Vagina (tissue), 2 donors: ENCODE measurements around the gene FGF2. TPM values are rescaled to one million over a fixed set of nuclear protein-coding genes. Genes with fewer than 3 reads are reported as not detected.
"Not testable (repeated sequence)": the region's sequence is repeated elsewhere in the genome, so short reads cannot be mapped to it uniquely, and the experiment has no call there.

Source experiments
- DNase-seq, 2 donors: peaks; one replicate each; pipeline ENCODE4 v3.0.0-alpha.2; 2017; ENCODE audit errors: extremely low spot score in 2 of 2
- H3K27ac ChIP-seq: fragments of 200-600 bp; sonication (generic); one replicate; pipeline ENCODE4 v1.5.1; 2019
- H3K27me3 ChIP-seq: fragments of 200-600 bp; sonication (generic); one replicate; pipeline ENCODE4 v1.5.1; 2019
- H3K36me3 ChIP-seq, 2 donors: fragments of 200-600 bp; sonication (generic); one replicate each; pipeline ENCODE4 v1.5.1; 2017 to 2019
- H3K4me1 ChIP-seq: fragments of 200-600 bp; sonication (generic); one replicate; pipeline ENCODE4 v1.5.1; 2019
- H3K4me3 ChIP-seq, 2 donors: fragments of 200-600 bp; sonication (generic); 1 replicate in 1 of 2; 2 replicates in 1 of 2; pipeline ENCODE4 v1.5.1; 2016 to 2019
- H3K9me3 ChIP-seq: fragments of 200-600 bp; sonication (generic); one replicate; pipeline ENCODE4 v1.5.1; 2019
- POLR2A ChIP-seq, 2 donors: fragments of 450-650 bp; IDR thresholded peaks; one replicate each; pipeline ENCODE4 v1.6.1; 2017; ENCODE audit warnings: antibody characterized with exemption in 2 of 2, mild to moderate bottlenecking in 2 of 2, moderate library complexity in 2 of 2
- POLR2AphosphoS5 ChIP-seq, 2 donors: sonication (generic); formaldehyde crosslinking; IDR thresholded peaks; one replicate each; pipeline ENCODE4 v1.9.0; 2017; ENCODE audit warnings: antibody characterized with exemption in 2 of 2, mild to moderate bottlenecking in 2 of 2, low read depth in 1 of 2; ENCODE audit not compliant: insufficient read depth in 1 of 2
- intact Hi-C: fragments of 100-400 bp; cut with DNase I; formaldehyde crosslinking; loops from one replicate; pipeline ENCODE4 v1.15.1; 2023
- total RNA-seq: library from RNA; depleted of rRNA; stranded (reverse); fragments of >200 nt; gene quantifications from one replicate; pipeline ENCODE4 v1.2.3, GENCODE V29; 2016
- TF ChIP-seq, protein P1 (sequence below), 3 experiments: fragments of 450-650 bp in 2 of 3; fragments of 200-600 bp in 1 of 3; sonication (generic) in 1 of 3; IDR thresholded peaks; one replicate each; pipeline ENCODE4 v1.5.1; 2017 to 2019; ENCODE audit warnings: antibody characterized with exemption in 3 of 3, mild to moderate bottlenecking in 2 of 3, moderate library complexity in 2 of 3

FGF2 gene
- total RNA-seq, 1 donor from 2014 or later, result 12.0 TPM

GRCh38 chr4:122783301-122784215 lies 43.1 kb upstream of the FGF2 start:
- intact Hi-C loops, result no loop called here
- no peak for DNase-seq
- Histone ChIP-seq H3K4me3 (no peak overlapping the region), H3K27ac (no peak overlapping the region), H3K4me1 (peaks cover 11% of the 10 kb centered on the region), H3K9me3 (no peaks in the 10 kb centered on the region), H3K27me3 (no peaks in the 10 kb centered on the region), H3K36me3 (no peaks in the 10 kb centered on the region)
- TF ChIP-seq, protein P1, sequence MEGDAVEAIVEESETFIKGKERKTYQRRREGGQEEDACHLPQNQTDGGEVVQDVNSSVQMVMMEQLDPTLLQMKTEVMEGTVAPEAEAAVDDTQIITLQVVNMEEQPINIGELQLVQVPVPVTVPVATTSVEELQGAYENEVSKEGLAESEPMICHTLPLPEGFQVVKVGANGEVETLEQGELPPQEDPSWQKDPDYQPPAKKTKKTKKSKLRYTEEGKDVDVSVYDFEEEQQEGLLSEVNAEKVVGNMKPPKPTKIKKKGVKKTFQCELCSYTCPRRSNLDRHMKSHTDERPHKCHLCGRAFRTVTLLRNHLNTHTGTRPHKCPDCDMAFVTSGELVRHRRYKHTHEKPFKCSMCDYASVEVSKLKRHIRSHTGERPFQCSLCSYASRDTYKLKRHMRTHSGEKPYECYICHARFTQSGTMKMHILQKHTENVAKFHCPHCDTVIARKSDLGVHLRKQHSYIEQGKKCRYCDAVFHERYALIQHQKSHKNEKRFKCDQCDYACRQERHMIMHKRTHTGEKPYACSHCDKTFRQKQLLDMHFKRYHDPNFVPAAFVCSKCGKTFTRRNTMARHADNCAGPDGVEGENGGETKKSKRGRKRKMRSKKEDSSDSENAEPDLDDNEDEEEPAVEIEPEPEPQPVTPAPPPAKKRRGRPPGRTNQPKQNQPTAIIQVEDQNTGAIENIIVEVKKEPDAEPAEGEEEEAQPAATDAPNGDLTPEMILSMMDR (IDR thresholded peaks at IDR 0.05), result no peak
- TF ChIP-seq POLR2AphosphoS5 (IDR thresholded peaks at IDR 0.05; ENCODE audit: insufficient read depth in 1 of 2, low read depth in 1 of 2) (no peak), POLR2A (IDR thresholded peaks at IDR 0.05) (no peak)

- Histone ChIP-seq H3K27me3 (no peaks in the 10 kb centered on the region), H3K27ac (no peak overlapping the region), H3K9me3 (no peaks in the 10 kb centered on the region), H3K4me3 (no peak overlapping the region), H3K4me1 (peaks cover 11% of the 10 kb centered on the region), H3K36me3 (no peaks in the 10 kb centered on the region)
- no peak for DNase-seq
- intact Hi-C loops, result no loop called here
- TF ChIP-seq POLR2AphosphoS5 (IDR thresholded peaks at IDR 0.05; ENCODE audit: insufficient read depth in 1 of 2, low read depth in 1 of 2) (no peak), POLR2A (IDR thresholded peaks at IDR 0.05) (no peak)
- TF ChIP-seq, protein P1 (IDR thresholded peaks at IDR 0.05), result no peak
Measured at GRCh38 chr4:122784261-122784660, 42.4 kb upstream of the FGF2 start.

GRCh38 chr4:122785099-122785498 lies 41.5 kb upstream of the FGF2 start:
- no peak for DNase-seq
- Histone ChIP-seq H3K4me1 (peaks cover 11% of the 10 kb centered on the region), H3K27me3 (no peaks in the 10 kb centered on the region), H3K36me3 (no peaks in the 10 kb centered on the region), H3K4me3 (no peak overlapping the region), H3K9me3 (no peaks in the 10 kb centered on the region), H3K27ac (no peak overlapping the region)
- TF ChIP-seq, protein P1 (IDR thresholded peaks at IDR 0.05), result no peak
- intact Hi-C loops, result no loop called here

DNA sequence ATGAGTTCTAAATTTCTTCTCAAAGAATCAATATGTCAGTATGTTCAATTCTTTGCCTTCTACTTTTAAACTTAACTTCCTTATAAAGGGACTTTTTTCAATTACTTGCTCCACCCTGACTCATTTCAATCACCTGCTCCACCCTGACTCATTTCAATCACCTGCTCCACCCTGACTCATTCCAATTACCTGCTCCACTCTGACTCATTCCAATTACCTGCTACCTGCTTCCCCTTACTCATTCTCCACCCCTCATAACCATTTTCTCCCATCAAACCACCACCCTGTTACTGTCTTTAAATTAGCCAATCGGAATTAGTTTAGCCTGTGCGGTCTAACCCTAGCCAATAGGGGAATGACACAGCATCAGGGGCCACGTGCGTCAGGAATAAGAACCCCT lies 40.3 kb upstream of the FGF2 start:
- H3K36me3 ChIP-seq, intact Hi-C loops, H3K27me3 ChIP-seq, H3K27ac ChIP-seq, DNase-seq, H3K9me3 ChIP-seq, H3K4me3 ChIP-seq: not testable (repeated sequence)
- H3K4me1 ChIP-seq, result peaks cover 11% of the 10 kb centered on the region

GRCh38 chr4:122786920-122787319 lies 39.7 kb upstream of the FGF2 start:
- peaks cover 11% of the 10 kb centered on the region for H3K4me1 ChIP-seq
- H3K9me3 ChIP-seq, H3K27me3 ChIP-seq, DNase-seq, H3K36me3 ChIP-seq, H3K4me3 ChIP-seq, intact Hi-C loops, H3K27ac ChIP-seq: not testable (repeated sequence)

- TF ChIP-seq POLR2A (IDR thresholded peaks at IDR 0.05) (no peak), POLR2AphosphoS5 (IDR thresholded peaks at IDR 0.05; ENCODE audit: insufficient read depth in 1 of 2, low read depth in 1 of 2) (no peak)
- TF ChIP-seq, protein P1 (IDR thresholded peaks at IDR 0.05), result no peak
- intact Hi-C loops, result no loop called here
- no peak overlapping the region for H3K27ac ChIP-seq
- peaks cover 11% of the 10 kb centered on the region for H3K4me1 ChIP-seq
- DNase-seq, result no peak
- H3K9me3 ChIP-seq, result no peaks in the 10 kb centered on the region
- no peak overlapping the region for H3K4me3 ChIP-seq
- no peaks in the 10 kb centered on the region for H3K36me3 ChIP-seq
- H3K27me3 ChIP-seq, result no peaks in the 10 kb centered on the region
Measured at GRCh38 chr4:122787940-122788339, 38.7 kb upstream of the FGF2 start.
